HG02852 (cell line): Measurements from ENCODE around the gene SLC66A1.

Source experiments
- ATAC-seq: cut with Tn5 transposase; IDR thresholded peaks from one replicate; pipeline ENCODE4 v1.9.1; 2021; ENCODE audit warnings: mild to moderate bottlenecking, moderate library complexity; ENCODE audit not compliant: unreplicated experiment

The SLC66A1 gene

GRCh38 chr1:19342062-19342750 is 30.1 kb downstream of the SLC66A1 start:
- ATAC-seq: no peak

- no peak for ATAC-seq
These were observed 30.9 kb downstream of the SLC66A1 start for GRCh38 chr1:19342894-19343616.

- no peak for ATAC-seq
These were observed 31.7 kb downstream of the SLC66A1 start for GRCh38 chr1:19343617-19344350.

- ATAC-seq: no peak
These were observed 32.3 kb downstream of the SLC66A1 start for GRCh38 chr1:19344372-19344810.

- no peak for ATAC-seq
These were observed 32.7 kb downstream of the SLC66A1 start for GRCh38 chr1:19344831-19345230.

- ATAC-seq: no peak
These were observed 33.3 kb downstream of the SLC66A1 start for GRCh38 chr1:19345391-19345790.

GRCh38 chr1:19346026-19346425 is 33.9 kb downstream of the SLC66A1 start:
- ATAC-seq: no peak

GRCh38 chr1:19347533-19348172 is 35.5 kb downstream of the SLC66A1 start:
- ATAC-seq: no peak

GRCh38 chr1:19348441-19349198 is 36.5 kb downstream of the SLC66A1 start:
- no peak for ATAC-seq

- no peak for ATAC-seq
These were observed 37.9 kb downstream of the SLC66A1 start for GRCh38 chr1:19349999-19350398.

GRCh38 chr1:19350566-19350965 is 38.4 kb downstream of the SLC66A1 start:
- no peak for ATAC-seq

GRCh38 chr1:19351873-19352272 is 39.7 kb downstream of the SLC66A1 start:
- no peak for ATAC-seq

GRCh38 chr1:19352839-19353238 is 40.7 kb downstream of the SLC66A1 start:
- ATAC-seq: no peak

GRCh38 chr1:19353596-19353995 is 41.5 kb downstream of the SLC66A1 start:
- ATAC-seq: no peak

- ATAC-seq: no peak
These were observed 42.4 kb downstream of the SLC66A1 start for GRCh38 chr1:19354531-19354981.

- ATAC-seq: no peak
These were observed 44.1 kb downstream of the SLC66A1 start for GRCh38 chr1:19356266-19356665.

GRCh38 chr1:19357299-19357986 is 45.3 kb downstream of the SLC66A1 start:
- no peak for ATAC-seq

GRCh38 chr1:19358710-19359109 is 46.6 kb downstream of the SLC66A1 start:
- ATAC-seq: no peak

- no peak for ATAC-seq
These were observed 47.2 kb downstream of the SLC66A1 start for GRCh38 chr1:19359357-19359756.

- ATAC-seq: no peak
These were observed 47.9 kb downstream of the SLC66A1 start for GRCh38 chr1:19360016-19360415.
